ENCODE measurements around the gene NOS3. TPM values are rescaled to one million over a fixed set of nuclear protein-coding genes. Genes with fewer than 3 reads are reported as not detected.
"Not testable (repeated sequence)": the region's sequence is repeated elsewhere in the genome, so short reads cannot be mapped to it uniquely, and the experiment has no call there.

The NOS3 gene
- total RNA-seq, 2 donors from 2014 or later: 8.0 to 12.1 TPM

GRCh38 chr7:151027728-151028130, 36.9 kb downstream of the NOS3 start:
- not testable (repeated sequence) for H3K27me3 Mint-ChIP-seq; H3K9me3 Mint-ChIP-seq; ATAC-seq (replicated peaks)
- H3K36me3 Mint-ChIP-seq (ENCODE audit: low read depth): peaks cover 16% of the 10 kb centered on the region
- H3K4me3 Mint-ChIP-seq: peak overlapping the region; percentile 94
- H3K27ac Mint-ChIP-seq: peak overlapping the region; percentile 97
- peaks cover 11% of the 10 kb centered on the region for H3K4me1 Mint-ChIP-seq

- Mint-ChIP-seq H3K27me3 (no peaks in the 10 kb centered on the region), H3K4me1 (peaks cover 11% of the 10 kb centered on the region), H3K27ac (peak within 1 kb of the TSS; percentile 97), H3K36me3 (ENCODE audit: low read depth) (peaks cover 17% of the 10 kb centered on the region), H3K4me3 (peak within 1 kb of the TSS; percentile 94), H3K9me3 (no peaks in the 10 kb centered on the region)
- peak; percentile 95 for ATAC-seq (replicated peaks)
Observed at GRCh38 chr7:151028131-151028947, 37.5 kb downstream of the NOS3 start, which contains the start of gene ABCB8. Gene ABCB8 (plus strand): TSS chr7:151028450. CDS start chr7:151028516, 66 bp downstream.

GRCh38 chr7:151028948-151029501, 38.2 kb downstream of the NOS3 start:
- no peak for ATAC-seq (replicated peaks)
- Mint-ChIP-seq H3K27me3 (no peaks in the 10 kb centered on the region), H3K36me3 (ENCODE audit: low read depth) (peaks cover 17% of the 10 kb centered on the region), H3K4me3 (peak overlapping the region; percentile 94), H3K9me3 (no peaks in the 10 kb centered on the region), H3K27ac (peak overlapping the region; percentile 97), H3K4me1 (peaks cover 11% of the 10 kb centered on the region)

GRCh38 chr7:151031011-151031410, 40.2 kb downstream of the NOS3 start:
- H3K36me3 Mint-ChIP-seq (ENCODE audit: low read depth): peaks cover 22% of the 10 kb centered on the region
- H3K27me3 Mint-ChIP-seq: no peaks in the 10 kb centered on the region
- no peak overlapping the region for H3K27ac Mint-ChIP-seq
- H3K4me3 Mint-ChIP-seq: no peak overlapping the region
- peaks cover 11% of the 10 kb centered on the region for H3K4me1 Mint-ChIP-seq
- H3K9me3 Mint-ChIP-seq: no peaks in the 10 kb centered on the region
- no peak for ATAC-seq (replicated peaks)

- H3K4me3 Mint-ChIP-seq: no peak overlapping the region
- no peaks in the 10 kb centered on the region for H3K27me3 Mint-ChIP-seq
- H3K9me3 Mint-ChIP-seq: no peaks in the 10 kb centered on the region
- H3K36me3 Mint-ChIP-seq (ENCODE audit: low read depth): peaks cover 34% of the 10 kb centered on the region
- peaks cover 7% of the 10 kb centered on the region for H3K4me1 Mint-ChIP-seq
- ATAC-seq (replicated peaks): no peak
- H3K27ac Mint-ChIP-seq: no peak overlapping the region
Observed at GRCh38 chr7:151032936-151033863, 42.4 kb downstream of the NOS3 start.

GRCh38 chr7:151033864-151034249, 43.0 kb downstream of the NOS3 start:
- H3K27ac Mint-ChIP-seq: no peak overlapping the region
- no peak for ATAC-seq (replicated peaks)
- no peaks in the 10 kb centered on the region for H3K27me3 Mint-ChIP-seq
- no peaks in the 10 kb centered on the region for H3K9me3 Mint-ChIP-seq
- peaks cover 30% of the 10 kb centered on the region for H3K36me3 Mint-ChIP-seq (ENCODE audit: low read depth)
- H3K4me3 Mint-ChIP-seq: no peak overlapping the region
- peaks cover 7% of the 10 kb centered on the region for H3K4me1 Mint-ChIP-seq

- H3K36me3 Mint-ChIP-seq (ENCODE audit: low read depth): peaks cover 34% of the 10 kb centered on the region
- no peaks in the 10 kb centered on the region for H3K27me3 Mint-ChIP-seq
- ATAC-seq (replicated peaks): no peak
- H3K27ac Mint-ChIP-seq: no peak overlapping the region
- peaks cover 12% of the 10 kb centered on the region for H3K4me1 Mint-ChIP-seq
- no peak overlapping the region for H3K4me3 Mint-ChIP-seq
- no peaks in the 10 kb centered on the region for H3K9me3 Mint-ChIP-seq
Observed at GRCh38 chr7:151034312-151035025, 43.7 kb downstream of the NOS3 start.

GRCh38 chr7:151035026-151035717, 44.4 kb downstream of the NOS3 start:
- Mint-ChIP-seq H3K27ac (no peak overlapping the region), H3K4me1 (peaks cover 14% of the 10 kb centered on the region), H3K36me3 (ENCODE audit: low read depth) (peaks cover 34% of the 10 kb centered on the region), H3K9me3 (no peaks in the 10 kb centered on the region), H3K4me3 (no peak overlapping the region), H3K27me3 (no peaks in the 10 kb centered on the region)
- no peak for ATAC-seq (replicated peaks)

- no peak for ATAC-seq (replicated peaks)
- Mint-ChIP-seq H3K4me3 (no peak overlapping the region), H3K9me3 (no peaks in the 10 kb centered on the region), H3K4me1 (peaks cover 14% of the 10 kb centered on the region), H3K27ac (no peak overlapping the region), H3K27me3 (no peaks in the 10 kb centered on the region), H3K36me3 (ENCODE audit: low read depth) (peaks cover 34% of the 10 kb centered on the region)
Observed at GRCh38 chr7:151035902-151036301, 45.1 kb downstream of the NOS3 start.

GRCh38 chr7:151038951-151039849, 48.4 kb downstream of the NOS3 start:
- Mint-ChIP-seq H3K4me1 (peaks cover 11% of the 10 kb centered on the region), H3K36me3 (ENCODE audit: low read depth) (peaks cover 26% of the 10 kb centered on the region), H3K9me3 (no peaks in the 10 kb centered on the region), H3K4me3 (peak overlapping the region; percentile 61), H3K27me3 (no peaks in the 10 kb centered on the region), H3K27ac (peak overlapping the region; percentile 88)
- ATAC-seq (replicated peaks): peak; percentile 97

- H3K9me3 Mint-ChIP-seq: no peaks in the 10 kb centered on the region
- H3K36me3 Mint-ChIP-seq (ENCODE audit: low read depth): peaks cover 30% of the 10 kb centered on the region
- H3K4me3 Mint-ChIP-seq: peak overlapping the region; percentile 61
- H3K27ac Mint-ChIP-seq: peak overlapping the region; percentile 88
- H3K4me1 Mint-ChIP-seq: peaks cover 11% of the 10 kb centered on the region
- H3K27me3 Mint-ChIP-seq: no peaks in the 10 kb centered on the region
- no peak for ATAC-seq (replicated peaks)
Observed at GRCh38 chr7:151039850-151040548, 49.2 kb downstream of the NOS3 start.

GRCh38 chr7:151040616-151041375, 50.0 kb downstream of the NOS3 start:
- Mint-ChIP-seq H3K9me3 (no peaks in the 10 kb centered on the region), H3K27ac (no peak overlapping the region)

More at GRCh38 chr7:151040616-151041375, 50.0 kb downstream of the NOS3 start:
- no peaks in the 10 kb centered on the region for H3K27me3 Mint-ChIP-seq
- no peak for ATAC-seq (replicated peaks)
- H3K4me3 Mint-ChIP-seq: no peak overlapping the region
- H3K4me1 Mint-ChIP-seq: peaks cover 11% of the 10 kb centered on the region
- H3K36me3 Mint-ChIP-seq (ENCODE audit: low read depth): peaks cover 25% of the 10 kb centered on the region

Data from activated T-helper 17 cell treated with anti-CD3 and anti-CD28 coated beads, Interleukin-2, amount 50 U/mL, for 72 hours (primary cell).